Right lobe of liver (tissue), 6 donors: ENCODE data around the gene RUVBL2. TPM values are rescaled to one million over a fixed set of nuclear protein-coding genes. Genes with fewer than 3 reads are reported as not detected.
A peak's percentile ranks its signal among the peaks of the same experiment; 100 is the strongest.

ENCODE experiments used
- ATAC-seq, 4 donors: fragments of 200-7000 bp; cut with Tn5 transposase; one replicate each; pipeline ENCODE4 v1.9.1; 2020; ENCODE audit warnings: mild to moderate bottlenecking in 4 of 4, moderate library complexity in 4 of 4
- DNase-seq, 3 donors: peaks; one replicate each; pipeline ENCODE4 v3.0.0-alpha.2; 2020
- H3K27ac ChIP-seq, 3 donors: fragments of 200-600 bp; one replicate each; pipeline ENCODE4 v1.8.0; 2022
- H3K27me3 ChIP-seq, 2 donors: fragments of 200-600 bp; one replicate each; pipeline ENCODE4 v1.8.0; 2022
- H3K36me3 ChIP-seq, 4 donors: fragments of 200-600 bp; sonication (generic) in 1 of 4; one replicate each; pipeline versions ENCODE4 v1.5.1 to v1.8.0; 2017 to 2022; ENCODE audit warnings: control low read depth in 1 of 4
- H3K4me1 ChIP-seq, 4 donors: fragments of 200-600 bp; sonication (generic) in 1 of 4; one replicate each; pipeline versions ENCODE4 v1.5.1 to v1.8.0; 2017 to 2022; ENCODE audit warnings: control low read depth in 1 of 4
- H3K4me3 ChIP-seq, 3 donors: fragments of 200-600 bp; one replicate each; pipeline ENCODE4 v1.8.0; 2022
- H3K9me3 ChIP-seq, 4 donors: fragments of 200-600 bp; sonication (generic) in 1 of 4; one replicate each; pipeline versions ENCODE4 v1.5.1 to v1.8.0; 2017 to 2022; ENCODE audit warnings: control low read depth in 1 of 4
- POLR2A ChIP-seq: fragments of 450-650 bp; IDR thresholded peaks from one replicate; pipeline ENCODE4 v1.6.1; 2017; ENCODE audit warnings: antibody characterized with exemption, mild to moderate bottlenecking
- WGBS: methylation state at CpG from one replicate; pipeline ENCODE4 v1.1.6; 2018; ENCODE audit warnings: low coverage, low lambda C conversion rate; ENCODE audit not compliant: insufficient coverage; ENCODE audit errors: missing lambda C conversion rate; 5-methylcytosine and 5-hydroxymethylcytosine counted together
- intact Hi-C, 2 donors: fragments of 100-400 bp; cut with DNase I; formaldehyde crosslinking; loops; one replicate each; pipeline versions ENCODE4 v1.11.2 to v1.14.1; 2022
- total RNA-seq, 6 experiments: library from RNA; depleted of rRNA in 2 of 6; stranded (reverse); fragments of >200 nt in 2 of 6; fragmentation: NEBNext Ultra II Directional in 3 of 6; extraction: Animal tissue kit (Norgen Biotek cat#: 25700) in 3 of 6; gene quantifications; one replicate each; pipeline versions ENCODE4 v1.1.0 to v1.2.4, GENCODE V29; 2016 to 2023
- TF ChIP-seq, protein P1 (sequence below), 4 donors: fragments of 200-600 bp in 3 of 4; fragments of 450-650 bp in 1 of 4; IDR thresholded peaks; one replicate each; pipeline versions ENCODE4 v1.5.1 to v1.8.0; 2016 to 2022; ENCODE audit warnings: antibody characterized with exemption in 4 of 4, mild to moderate bottlenecking in 2 of 4
- donor health status: DM: no; HTN: yes; CAD: no.
- donor health status: DM: no; HTN: no; CAD: no.
- donor health status: DM: no; HTN: no; CAD: no.
- donor health status: DM: no; HTN: yes; CAD: no.
- donor health status: DM: no; HTN: yes; CAD: no.

Gene RUVBL2
- total RNA-seq, 6 experiments from 2014 or later: 22.8 to 66.7 (median 32.3) TPM

DNA sequence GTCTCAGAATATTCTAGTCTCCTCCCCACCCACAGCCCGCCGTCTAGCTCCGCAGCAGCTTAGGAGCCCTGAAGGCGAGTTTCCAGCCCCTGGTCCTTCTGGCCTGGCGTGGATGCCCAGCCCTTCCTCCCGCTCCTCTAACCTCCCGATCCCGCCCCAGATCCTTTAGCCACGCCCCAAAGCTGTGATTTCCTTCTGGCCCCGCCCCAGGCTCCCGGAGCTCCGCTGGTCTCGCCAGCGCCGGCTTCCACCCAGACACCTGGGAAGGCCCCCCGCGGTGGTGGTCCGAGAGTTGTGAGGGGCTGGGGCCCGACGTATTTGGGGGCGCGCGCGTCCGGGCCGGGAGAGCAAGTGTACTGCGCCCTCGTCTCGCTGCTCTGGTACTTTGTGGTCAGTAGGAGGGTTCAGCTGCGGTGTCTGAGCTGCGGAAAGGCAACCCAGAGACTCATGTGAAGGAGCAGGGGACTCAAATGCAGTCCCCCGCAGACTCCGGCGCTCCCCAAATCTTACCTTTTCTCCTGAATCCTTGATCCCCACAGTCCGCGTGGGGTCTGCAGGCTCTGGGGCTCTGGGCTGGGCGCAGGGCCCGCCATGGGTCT, 64.0 kb downstream of the RUVBL2 start, which contains the start of gene CGB7:
Gene CGB7 (minus strand): TSS at position 114 of the 599 bp plus-strand sequence. CDS start 2,374 bp downstream, outside the sequence.
- peak; percentile 78 to 83 (median 80) for ATAC-seq
- TF ChIP-seq POLR2A: no peak
- TF ChIP-seq, protein P1, sequence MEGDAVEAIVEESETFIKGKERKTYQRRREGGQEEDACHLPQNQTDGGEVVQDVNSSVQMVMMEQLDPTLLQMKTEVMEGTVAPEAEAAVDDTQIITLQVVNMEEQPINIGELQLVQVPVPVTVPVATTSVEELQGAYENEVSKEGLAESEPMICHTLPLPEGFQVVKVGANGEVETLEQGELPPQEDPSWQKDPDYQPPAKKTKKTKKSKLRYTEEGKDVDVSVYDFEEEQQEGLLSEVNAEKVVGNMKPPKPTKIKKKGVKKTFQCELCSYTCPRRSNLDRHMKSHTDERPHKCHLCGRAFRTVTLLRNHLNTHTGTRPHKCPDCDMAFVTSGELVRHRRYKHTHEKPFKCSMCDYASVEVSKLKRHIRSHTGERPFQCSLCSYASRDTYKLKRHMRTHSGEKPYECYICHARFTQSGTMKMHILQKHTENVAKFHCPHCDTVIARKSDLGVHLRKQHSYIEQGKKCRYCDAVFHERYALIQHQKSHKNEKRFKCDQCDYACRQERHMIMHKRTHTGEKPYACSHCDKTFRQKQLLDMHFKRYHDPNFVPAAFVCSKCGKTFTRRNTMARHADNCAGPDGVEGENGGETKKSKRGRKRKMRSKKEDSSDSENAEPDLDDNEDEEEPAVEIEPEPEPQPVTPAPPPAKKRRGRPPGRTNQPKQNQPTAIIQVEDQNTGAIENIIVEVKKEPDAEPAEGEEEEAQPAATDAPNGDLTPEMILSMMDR (IDR thresholded peaks at IDR 0.05): no peak
- Histone ChIP-seq H3K27me3 (no peaks in the 10 kb centered on the region), H3K27ac (no peak within 1 kb of the TSS), H3K9me3 (no peaks in the 10 kb centered on the region), H3K36me3 (no peaks in the 10 kb centered on the region), H3K4me1 (peaks cover 0 to 9% (median under 1%) of the 10 kb centered on the region in 4 donors), H3K4me3 (peak within 1 kb of the TSS; percentile 24 to 43 (median 35))
- WGBS: 8% methylated on average over 12 of the region's 38 CpGs
- intact Hi-C loops: no loop called here
- peak; percentile 73 to 77 (median 73) for DNase-seq

DNA sequence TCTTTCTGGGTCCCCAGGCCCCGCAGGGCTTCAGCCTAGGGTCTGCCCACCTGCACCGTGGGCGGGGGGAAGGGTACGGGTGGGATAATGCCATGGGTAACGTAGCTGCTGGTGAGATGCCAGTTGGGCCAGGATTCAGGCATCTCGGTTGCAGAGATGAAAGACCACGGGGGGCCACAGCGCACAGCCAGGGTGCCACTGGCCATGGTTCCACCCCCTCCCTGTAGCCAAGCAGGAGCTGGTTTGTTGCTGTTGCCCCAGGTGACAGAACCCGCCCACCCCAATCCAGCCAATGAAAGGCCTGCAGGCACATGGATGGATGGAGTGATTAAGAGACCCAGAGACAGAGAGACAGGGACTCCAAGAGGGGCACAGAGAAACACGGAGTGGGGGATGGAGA, 64.9 kb downstream of the RUVBL2 start:
- Histone ChIP-seq H3K27ac (no peak overlapping the region), H3K4me3 (no peak overlapping the region), H3K4me1 (peaks cover 0 to 9% (median under 1%) of the 10 kb centered on the region in 4 donors), H3K36me3 (no peaks in the 10 kb centered on the region), H3K9me3 (no peaks in the 10 kb centered on the region), H3K27me3 (no peaks in the 10 kb centered on the region)
- ATAC-seq (no peak), DNase-seq (no peak)
- 27% methylated on average over 5 of the region's 10 CpGs for WGBS
- no peak for TF ChIP-seq POLR2A
- TF ChIP-seq, protein P1 (IDR thresholded peaks at IDR 0.05): no peak
- intact Hi-C loops: no loop called here

DNA sequence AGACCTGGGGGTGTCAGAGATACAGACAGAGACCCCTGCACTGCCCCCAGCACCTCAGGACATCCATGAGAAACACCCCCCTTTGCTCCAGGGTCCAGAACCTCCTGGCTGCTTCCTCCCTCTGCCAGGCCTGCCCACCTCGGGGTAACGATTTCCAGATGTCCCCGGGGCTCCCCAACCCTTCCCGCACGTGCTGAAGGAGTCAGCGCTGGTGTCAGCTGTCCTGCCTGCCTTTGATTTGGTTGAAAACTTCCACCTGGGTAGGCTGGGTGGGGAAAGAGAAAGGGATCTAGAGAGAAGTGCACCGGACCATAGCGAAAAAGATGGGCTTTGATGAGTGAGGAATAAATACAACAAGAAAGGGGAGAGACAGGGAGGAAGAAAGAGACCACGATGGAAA, 65.4 kb downstream of the RUVBL2 start:
- intact Hi-C loops: no loop called here
- H3K36me3 ChIP-seq: no peaks in the 10 kb centered on the region
- TF ChIP-seq, protein P1 (IDR thresholded peaks at IDR 0.05): no peak
- TF ChIP-seq POLR2A: no peak
- H3K27me3 ChIP-seq: no peaks in the 10 kb centered on the region
- no peak overlapping the region for H3K27ac ChIP-seq
- H3K9me3 ChIP-seq: no peaks in the 10 kb centered on the region
- 70% methylated on average over 9 of the region's 9 CpGs for WGBS
- no peak overlapping the region for H3K4me3 ChIP-seq
- ATAC-seq (no peak), DNase-seq (no peak)
- H3K4me1 ChIP-seq: peaks cover 0 to 9% (median under 1%) of the 10 kb centered on the region in 4 donors

DNA sequence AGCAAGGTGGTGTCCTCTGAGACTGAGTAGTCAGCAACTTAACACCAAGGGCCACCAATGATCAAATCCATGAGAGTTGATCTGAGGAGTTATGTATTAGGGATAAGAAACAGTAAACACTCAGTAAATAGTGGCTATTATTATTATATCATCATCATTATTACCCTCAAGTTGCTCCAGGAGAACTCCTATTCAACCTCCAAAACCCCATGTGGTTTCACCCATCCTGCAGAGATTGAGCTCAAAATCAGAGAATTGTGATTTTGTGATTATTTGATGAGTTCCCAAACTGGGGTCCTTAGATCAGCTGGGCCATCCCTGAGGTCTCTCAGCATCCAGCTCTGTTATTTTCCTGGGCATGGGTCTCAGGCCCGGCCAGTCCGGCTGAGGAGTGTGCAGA, 67.3 kb downstream of the RUVBL2 start:
- H3K27me3 ChIP-seq: no peaks in the 10 kb centered on the region
- no peaks in the 10 kb centered on the region for H3K36me3 ChIP-seq

More for the DNA sequence above, 67.3 kb downstream of the RUVBL2 start:
- no peak for TF ChIP-seq POLR2A
- TF ChIP-seq, protein P1 (IDR thresholded peaks at IDR 0.05): no peak
- Histone ChIP-seq H3K27ac (no peak overlapping the region), H3K4me1 (peaks cover 0 to 9% (median under 1%) of the 10 kb centered on the region in 4 donors), H3K9me3 (no peaks in the 10 kb centered on the region), H3K4me3 (no peak overlapping the region)
- no peak for ATAC-seq
- DNase-seq: no peak
- intact Hi-C loops: no loop called here
- WGBS: no CpG with 5 or more reads among the region's 2 CpGs
